HEK293 (cell line): Measurements from ENCODE around the gene GDE1.
A peak's percentile ranks its signal among the peaks of the same experiment; 100 is the strongest.

Experiments used
- GFI1B ChIP-seq: fragments of 450-650 bp; formaldehyde crosslinking; IDR thresholded peaks from 2 replicates; pipeline ENCODE4 v1.5.1; 2016; ENCODE audit warnings: missing biosample characterization, missing genetic modification characterization
- GLI2 ChIP-seq: fragments of 450-650 bp; formaldehyde crosslinking; IDR thresholded peaks from 2 replicates; pipeline ENCODE4; 2017; ENCODE audit warnings: missing biosample characterization, missing genetic modification characterization, low read depth, borderline replicate concordance
- KLF7 ChIP-seq: fragments of 450-650 bp; formaldehyde crosslinking; IDR thresholded peaks from 2 replicates; pipeline ENCODE4 v1.5.1; 2016; ENCODE audit warnings: missing biosample characterization, missing genetic modification characterization, borderline replicate concordance
- OVOL3 ChIP-seq: fragments of 450-650 bp; formaldehyde crosslinking; IDR thresholded peaks from 2 replicates; pipeline ENCODE4 v1.5.1; 2016; ENCODE audit warnings: missing biosample characterization, missing genetic modification characterization
- PRDM1 ChIP-seq: fragments of 450-650 bp; formaldehyde crosslinking; IDR thresholded peaks from 2 replicates; pipeline ENCODE4; 2016; ENCODE audit warnings: missing biosample characterization, missing genetic modification characterization
- SP3 ChIP-seq: fragments of 450-650 bp; formaldehyde crosslinking; IDR thresholded peaks from 2 replicates; pipeline ENCODE4 v1.5.1; 2016; ENCODE audit warnings: missing biosample characterization, missing genetic modification characterization
- ZBTB10 ChIP-seq: fragments of 450-650 bp; formaldehyde crosslinking; IDR thresholded peaks from 2 replicates; pipeline ENCODE4 v1.5.1; 2016; ENCODE audit warnings: missing biosample characterization, missing genetic modification characterization
- ZBTB49 ChIP-seq: fragments of 450-650 bp; formaldehyde crosslinking; IDR thresholded peaks from 2 replicates; pipeline ENCODE4 v1.5.1; 2016; ENCODE audit warnings: missing biosample characterization, missing genetic modification characterization, low read depth
- ZBTB8A ChIP-seq: fragments of 450-650 bp; formaldehyde crosslinking; IDR thresholded peaks from 2 replicates; pipeline ENCODE4 v1.5.1; 2016; ENCODE audit warnings: missing biosample characterization, missing genetic modification characterization
- ZFHX2 ChIP-seq: fragments of 450-650 bp; formaldehyde crosslinking; conservative IDR thresholded peaks from 2 replicates; pipeline ENCODE4 v1.5.1; 2016; ENCODE audit warnings: missing biosample characterization, missing genetic modification characterization
- ZNF175 ChIP-seq: fragments of 450-650 bp; formaldehyde crosslinking; IDR thresholded peaks from 2 replicates; pipeline ENCODE4 v1.5.1; 2016; ENCODE audit warnings: missing biosample characterization, missing genetic modification characterization
- ZNF2 ChIP-seq: fragments of 450-650 bp; formaldehyde crosslinking; IDR thresholded peaks from 2 replicates; pipeline ENCODE4 v1.5.1; 2016; ENCODE audit warnings: missing biosample characterization, missing genetic modification characterization
- ZNF26 ChIP-seq: fragments of 450-650 bp; formaldehyde crosslinking; IDR thresholded peaks from 2 replicates; pipeline ENCODE4 v1.5.1; 2016; ENCODE audit warnings: missing biosample characterization, missing genetic modification characterization
- ZNF292 ChIP-seq: fragments of 450-650 bp; formaldehyde crosslinking; IDR thresholded peaks from 2 replicates; pipeline ENCODE4 v1.5.1; 2016; ENCODE audit warnings: low read depth, missing biosample characterization, missing genetic modification characterization, borderline replicate concordance
- ZNF324 ChIP-seq: fragments of 450-650 bp; formaldehyde crosslinking; IDR thresholded peaks from 2 replicates; pipeline ENCODE4 v1.5.1; 2016; ENCODE audit warnings: missing biosample characterization, missing genetic modification characterization
- ZNF449 ChIP-seq: fragments of 450-650 bp; formaldehyde crosslinking; IDR thresholded peaks from 2 replicates; pipeline ENCODE4 v1.5.1; 2017; ENCODE audit warnings: missing biosample characterization, mild to moderate bottlenecking, missing genetic modification characterization, moderate library complexity
- ZNF48 ChIP-seq: fragments of 450-650 bp; formaldehyde crosslinking; IDR thresholded peaks from 2 replicates; pipeline ENCODE4 v1.5.1; 2016; ENCODE audit warnings: missing biosample characterization, missing genetic modification characterization
- ZNF518A ChIP-seq: fragments of 450-650 bp; formaldehyde crosslinking; conservative IDR thresholded peaks from 2 replicates; pipeline ENCODE4 v1.5.1; 2016; ENCODE audit warnings: low read depth, missing biosample characterization, missing genetic modification characterization
- ZNF544 ChIP-seq: fragments of 450-650 bp; formaldehyde crosslinking; IDR thresholded peaks from 2 replicates; pipeline ENCODE4 v1.5.0; 2017; ENCODE audit warnings: missing biosample characterization, missing genetic modification characterization
- ZNF555 ChIP-seq: fragments of 450-650 bp; formaldehyde crosslinking; conservative IDR thresholded peaks from 2 replicates; pipeline ENCODE4 v1.5.1; 2017; ENCODE audit warnings: missing biosample characterization, mild to moderate bottlenecking, missing genetic modification characterization, inconsistent platforms
- ZNF624 ChIP-seq: fragments of 450-650 bp; formaldehyde crosslinking; IDR thresholded peaks from 2 replicates; pipeline ENCODE4 v1.5.1; 2017; ENCODE audit warnings: missing biosample characterization, missing genetic modification characterization
- ZNF768 ChIP-seq: fragments of 450-650 bp; formaldehyde crosslinking; IDR thresholded peaks from 2 replicates; pipeline ENCODE4 v1.5.1; 2018; ENCODE audit warnings: missing biosample characterization, mild to moderate bottlenecking, missing genetic modification characterization
- ZNF777 ChIP-seq: fragments of 450-650 bp; formaldehyde crosslinking; IDR thresholded peaks from 2 replicates; pipeline ENCODE4 v1.5.1; 2017; ENCODE audit warnings: missing biosample characterization, missing genetic modification characterization, borderline replicate concordance
- ZNF837 ChIP-seq: fragments of 450-650 bp; formaldehyde crosslinking; IDR thresholded peaks from 2 replicates; pipeline ENCODE4 v1.5.1; 2016; ENCODE audit warnings: missing biosample characterization, missing genetic modification characterization
- ZSCAN23 ChIP-seq: fragments of 450-650 bp; formaldehyde crosslinking; IDR thresholded peaks from 2 replicates; pipeline ENCODE4 v1.5.1; 2016; ENCODE audit warnings: missing biosample characterization, missing genetic modification characterization
- ZXDB ChIP-seq: fragments of 450-650 bp; formaldehyde crosslinking; IDR thresholded peaks from 2 replicates; pipeline ENCODE4 v1.5.1; 2016; ENCODE audit warnings: missing biosample characterization, missing genetic modification characterization

GDE1 gene

GRCh38 chr16:19523559-19524355 lies 1.9 kb upstream of the GDE1 start, which contains the start of gene CCP110 (continued):
- TF ChIP-seq ZNF518A (tag by site-specific recombination) (0 out of 2 replicates have a peak, but pooled peaks have one; percentile 9), ZXDB (tag by site-specific recombination) (peak; percentile 84), ZNF777 (tag by site-specific recombination) (no peak), OVOL3 (tag by site-specific recombination) (no peak), KLF7 (tag by site-specific recombination) (no peak), ZNF324 (peak; percentile 77), GFI1B (no peak), ZNF26 (tag by site-specific recombination) (no peak), ZNF544 (tag by site-specific recombination) (no peak), ZNF624 (tag by site-specific recombination) (no peak), ZNF292 (tag by site-specific recombination) (no peak), GLI2 (tag by site-specific recombination) (no peak), ZNF175 (tag by site-specific recombination) (no peak), PRDM1 (tag by site-specific recombination) (no peak), ZBTB49 (tag by site-specific recombination) (no peak), ZNF768 (tag by site-specific recombination) (no peak), ZFHX2 (tag by site-specific recombination) (peak; percentile 11; the same call in 1 of the 2 replicates), ZNF48 (tag by site-specific recombination) (no peak), SP3 (peak; percentile 83), ZBTB10 (tag by site-specific recombination) (no peak), ZNF449 (tag by site-specific recombination) (no peak), ZNF2 (tag by site-specific recombination) (no peak; the same call in 1 of the 2 replicates), ZNF555 (no peak), ZSCAN23 (tag by site-specific recombination) (no peak), ZNF837 (tag by site-specific recombination) (no peak), ZBTB8A (tag by site-specific recombination) (peak; percentile 90)
